SK-N-MC (cell line): ENCODE data around the gene SDK1.

Experiments used
- DNase-seq: peaks from one replicate; pipeline ENCODE4 v3.0.0-alpha.2; 2011; ENCODE audit warnings: low read depth, low spot score
- H3K27ac ChIP-seq: fragments of 200-600 bp; sonication (generic); 2 replicates; pipeline ENCODE4 v1.5.1; 2016; ENCODE audit warnings: mixed run types
- H3K36me3 ChIP-seq: fragments of 200-600 bp; sonication (generic); 2 replicates; pipeline ENCODE4 v1.6.1; 2017; ENCODE audit warnings: antibody characterized with exemption, low read length, mixed read lengths; ENCODE audit not compliant: insufficient read depth
- H3K4me3 ChIP-seq: fragments of 200-600 bp; sonication (generic); 2 replicates; pipeline ENCODE4 v1.5.1; 2016
- H3K9ac ChIP-seq: fragments of 200-600 bp; sonication (generic); 2 replicates; pipeline ENCODE4 v1.8.0; 2017; ENCODE audit warnings: mixed run types, mixed read lengths; ENCODE audit not compliant: insufficient read length
- H3K9me3 ChIP-seq: fragments of 200-600 bp; sonication (generic); 2 replicates; pipeline ENCODE4 v1.6.1; 2017; ENCODE audit warnings: low read depth, mild to moderate bottlenecking, antibody characterized with exemption, low read length, moderate library complexity, mixed read lengths
- EZH2 ChIP-seq: fragments of 200-600 bp; sonication (generic); IDR thresholded peaks from one replicate; pipeline ENCODE4 v1.6.1; 2017; ENCODE audit warnings: antibody characterized with exemption
- FOXP2 ChIP-seq: optimal IDR thresholded peaks from 2 replicates; pipeline ENCODE3; 2011; ENCODE audit warnings: mild to moderate bottlenecking, moderate library complexity; ENCODE audit not compliant: insufficient read depth; ENCODE audit errors: extremely low read length, control extremely low read depth
- POLR2AphosphoS5 ChIP-seq: IDR thresholded peaks from 2 replicates; pipeline ENCODE4 v1.6.1; 2012; ENCODE audit warnings: mild to moderate bottlenecking, low read depth, low read length, borderline replicate concordance

SDK1 gene

GRCh38 chr7:4207011-4207410 is 906.0 kb downstream of the SDK1 start:
- no peak overlapping the region for H3K4me3 ChIP-seq
- H3K36me3 ChIP-seq = no peaks in the 10 kb centered on the region; the same call in 1 of the 2 replicates
- no peak overlapping the region for H3K27ac ChIP-seq
- H3K9ac ChIP-seq = no peak overlapping the region
- no peak for DNase-seq
- no peaks in the 10 kb centered on the region for H3K9me3 ChIP-seq
- TF ChIP-seq POLR2AphosphoS5 (no peak), EZH2 (no peak), FOXP2 (no peak)

- no peak for TF ChIP-seq EZH2
- no peak for TF ChIP-seq POLR2AphosphoS5
- TF ChIP-seq FOXP2 = no peak
These were observed 907.0 kb downstream of the SDK1 start for GRCh38 chr7:4208086-4208485.

GRCh38 chr7:4208586-4208985 is 907.5 kb downstream of the SDK1 start:
- TF ChIP-seq FOXP2 = no peak
- no peak for TF ChIP-seq POLR2AphosphoS5
- no peak for TF ChIP-seq EZH2
- Histone ChIP-seq H3K9ac (no peak overlapping the region), H3K36me3 (no peaks in the 10 kb centered on the region; the same call in 1 of the 2 replicates), H3K4me3 (no peak overlapping the region), H3K27ac (no peak overlapping the region), H3K9me3 (no peaks in the 10 kb centered on the region)
- no peak for DNase-seq

More at GRCh38 chr7:4208086-4208485, 907.0 kb downstream of the SDK1 start:
- no peak for DNase-seq
- Histone ChIP-seq H3K27ac (no peak overlapping the region), H3K9ac (no peak overlapping the region), H3K36me3 (no peaks in the 10 kb centered on the region; the same call in 1 of the 2 replicates), H3K9me3 (no peaks in the 10 kb centered on the region), H3K4me3 (no peak overlapping the region)

DNA sequence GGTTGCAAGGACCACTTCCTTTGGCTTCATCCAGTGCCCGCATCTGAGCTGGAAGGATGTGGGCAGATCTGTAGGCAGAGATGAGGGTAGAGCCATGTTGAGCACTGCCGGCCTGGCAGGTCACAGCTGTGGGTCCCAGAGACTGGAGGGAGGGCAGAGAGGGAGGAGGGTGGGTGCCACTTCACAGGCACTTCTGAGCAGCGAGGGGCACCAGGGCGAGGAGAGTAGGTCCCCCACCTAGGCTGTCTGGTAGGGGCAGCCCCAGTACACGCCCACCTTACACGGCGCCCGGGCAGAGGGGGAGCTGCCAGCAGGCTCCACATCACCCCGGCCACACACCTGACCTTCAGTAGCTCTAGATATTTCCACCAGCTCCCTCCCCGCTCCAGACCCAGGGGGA is 908.1 kb downstream of the SDK1 start:
- no peaks in the 10 kb centered on the region for H3K9me3 ChIP-seq
- no peak overlapping the region for H3K27ac ChIP-seq
- no peak overlapping the region for H3K4me3 ChIP-seq
- H3K36me3 ChIP-seq = no peaks in the 10 kb centered on the region; the same call in 1 of the 2 replicates
- DNase-seq = no peak
- H3K9ac ChIP-seq = no peak overlapping the region
- TF ChIP-seq FOXP2 (no peak), EZH2 (no peak), POLR2AphosphoS5 (no peak)

DNA sequence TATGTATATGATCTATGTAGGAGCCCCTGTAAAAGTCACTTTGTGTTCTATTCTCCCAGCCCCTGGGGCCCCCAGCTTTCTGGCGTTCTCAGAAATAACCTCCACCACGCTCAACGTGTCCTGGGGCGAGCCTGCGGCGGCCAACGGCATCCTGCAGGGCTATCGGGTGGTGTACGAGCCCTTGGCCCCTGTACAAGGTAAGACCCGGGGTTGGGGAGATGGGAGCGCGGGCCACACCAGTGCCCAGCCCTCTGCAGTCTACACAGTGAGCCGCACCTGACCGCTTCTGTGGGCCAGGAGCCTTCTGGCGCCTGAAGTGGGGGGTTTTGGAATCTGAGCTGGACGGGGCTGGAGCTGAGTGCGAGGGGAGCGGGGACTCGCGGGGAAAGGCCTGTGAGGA is 908.9 kb downstream of the SDK1 start:
- no peak for DNase-seq
- Histone ChIP-seq H3K27ac (no peak overlapping the region), H3K9me3 (no peaks in the 10 kb centered on the region), H3K36me3 (no peaks in the 10 kb centered on the region; the same call in 1 of the 2 replicates), H3K4me3 (no peak overlapping the region), H3K9ac (no peak overlapping the region)
- TF ChIP-seq FOXP2 = no peak
- no peak for TF ChIP-seq EZH2
- TF ChIP-seq POLR2AphosphoS5 = no peak

GRCh38 chr7:4210821-4211220 is 909.8 kb downstream of the SDK1 start:
- no peak for DNase-seq
- Histone ChIP-seq H3K9me3 (no peaks in the 10 kb centered on the region), H3K36me3 (no peaks in the 10 kb centered on the region; the same call in 1 of the 2 replicates), H3K4me3 (no peak overlapping the region), H3K9ac (no peak overlapping the region), H3K27ac (no peak overlapping the region)
- TF ChIP-seq FOXP2 (no peak), EZH2 (no peak), POLR2AphosphoS5 (no peak)

GRCh38 chr7:4211261-4211660 is 910.2 kb downstream of the SDK1 start:
- Histone ChIP-seq H3K36me3 (no peaks in the 10 kb centered on the region), H3K27ac (no peak overlapping the region), H3K9me3 (no peaks in the 10 kb centered on the region), H3K4me3 (no peak overlapping the region), H3K9ac (no peak overlapping the region)
- TF ChIP-seq EZH2 = no peak
- no peak for DNase-seq

GRCh38 chr7:4212376-4212775 is 911.3 kb downstream of the SDK1 start:
- Histone ChIP-seq H3K4me3 (no peak overlapping the region), H3K9ac (no peak overlapping the region), H3K27ac (no peak overlapping the region), H3K9me3 (no peaks in the 10 kb centered on the region), H3K36me3 (no peaks in the 10 kb centered on the region)
- TF ChIP-seq EZH2 (no peak), FOXP2 (no peak), POLR2AphosphoS5 (no peak)
- no peak for DNase-seq

DNA sequence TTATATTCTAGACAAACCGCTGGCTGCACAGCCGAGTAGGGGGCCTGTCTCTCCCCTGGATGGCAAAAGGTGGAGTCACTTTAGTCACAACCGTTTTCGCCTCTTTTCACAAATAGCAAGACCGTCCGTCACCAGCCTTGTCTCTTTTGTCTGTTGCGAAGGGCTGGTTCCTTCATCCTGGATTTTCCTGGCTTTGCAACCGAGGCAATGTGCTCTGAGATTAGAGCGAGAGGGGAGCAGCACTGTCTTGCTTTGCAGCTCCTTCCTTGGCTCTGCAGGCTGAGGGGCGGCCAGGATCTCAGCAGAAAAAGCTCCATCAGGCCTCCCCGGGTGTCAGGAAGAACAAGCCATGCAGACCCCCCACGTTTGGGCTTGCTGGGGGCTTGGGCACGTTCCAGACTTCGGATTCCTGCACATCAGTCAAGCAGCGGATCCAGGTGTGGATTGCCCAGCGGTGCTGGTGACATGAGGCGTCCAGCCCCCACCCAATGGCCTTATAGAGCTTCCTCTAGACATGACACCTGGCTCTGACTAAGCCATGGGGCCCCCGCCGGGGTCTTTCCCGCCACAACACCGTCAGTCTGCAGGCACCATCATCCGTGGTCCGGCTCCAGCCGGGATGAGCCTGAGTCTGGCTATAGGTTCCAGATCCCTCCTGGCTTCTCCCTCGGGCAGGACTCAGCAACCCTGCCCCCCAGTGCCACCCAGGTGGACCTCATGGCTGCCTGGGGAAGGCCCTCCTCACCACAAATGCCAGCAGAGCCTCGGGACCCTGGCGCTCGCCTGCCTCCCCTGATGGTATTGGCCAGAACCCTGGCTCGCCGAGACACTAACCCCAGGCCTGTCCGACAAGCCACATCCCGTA is 913.5 kb downstream of the SDK1 start:
- no peak overlapping the region for H3K4me3 ChIP-seq
- H3K9me3 ChIP-seq = no peaks in the 10 kb centered on the region
- no peak overlapping the region for H3K9ac ChIP-seq
- no peak for DNase-seq
- TF ChIP-seq EZH2 (no peak), POLR2AphosphoS5 (no peak), FOXP2 (no peak)
- no peaks in the 10 kb centered on the region for H3K36me3 ChIP-seq
- H3K27ac ChIP-seq = no peak overlapping the region
